HepG2 (cell line): ENCODE results near the gene SMAD3. TPM values are rescaled to one million over a fixed set of nuclear protein-coding genes. Genes with fewer than 3 reads are reported as not detected.
A peak's percentile ranks its signal among the peaks of the same experiment; 100 is the strongest.

Experiments used
- ATAC-seq: fragments of 200-7000 bp; cut with Tn5 transposase; 3 replicates; pipeline ENCODE4 v1.9.1; 2020; ENCODE audit warnings: mild to moderate bottlenecking, moderate library complexity
- BruUV-seq: library from RNA; stranded (reverse); fragments of 400-500 nt; replicated peaks from 2 replicates; lab custom pipeline; 2021; lab: Mats Ljungman, UMichigan
- CTCF ChIA-PET: fragments of 300-600 bp; formaldehyde crosslinking; extraction: SDS; loops from one replicate; lab custom pipeline; 2021; ENCODE audit warnings: low total read pairs, inconsistent platforms, low intra/inter-chr PET ratio; lab: Yijun Ruan, JAX
- POLR2A ChIA-PET: fragments of 350-600 bp; sonication (Branson Sonifier 250); formaldehyde crosslinking; loops from one replicate; lab custom pipeline; 2020; ENCODE audit warnings: antibody characterized with exemption, inconsistent platforms; lab: Yijun Ruan, JAX
- DNase-seq: peaks from one replicate; pipeline ENCODE4 v3.0.0-alpha.2; 2015; ENCODE audit warnings: low spot score
- FAIRE-seq: peaks from 3 replicates; lab custom pipeline; 2011; peaks lifted over from hg19 to GRCh38; lab: Jason Lieb, UNC
- H2AFZ ChIP-seq: one replicate; pipeline ENCODE4 v1.6.1; 2011; ENCODE audit warnings: low read length, inconsistent platforms
- H3K27ac ChIP-seq: fragments of 300-600 bp; 3 replicates; pipeline ENCODE4 v1.8.0; 2011; ENCODE audit warnings: mixed run types, mild to moderate bottlenecking, mixed read lengths, low read length, inconsistent platforms; ENCODE audit not compliant: insufficient read depth; ENCODE audit errors: extremely low read length
- H3K27me3 ChIP-seq, 2 experiments: fragments of 200-600 bp in 1 of 2; 2 replicates in 1 of 2; 3 replicates in 1 of 2; pipeline versions ENCODE4 v1.6.0 to v1.8.0; 2011; ENCODE audit warnings: low read length in 2 of 2, mild to moderate bottlenecking in 2 of 2, moderate library complexity in 2 of 2, inconsistent platforms in 1 of 2; ENCODE audit not compliant: insufficient read depth in 2 of 2, control insufficient read depth in 1 of 2
- H3K36me3 ChIP-seq, 2 experiments: fragments of 200-600 bp in 1 of 2; replicated peaks in 1 of 2; 2 replicates in 1 of 2; 3 replicates in 1 of 2; pipeline versions ENCODE4 v1.5.1 to v1.8.0; 2011; ENCODE audit warnings: low read length in 2 of 2, inconsistent platforms in 1 of 2; ENCODE audit not compliant: insufficient read depth in 2 of 2, control insufficient read depth in 1 of 2
- H3K4me1 ChIP-seq: 2 replicates; pipeline ENCODE4 v1.5.1; 2012; ENCODE audit warnings: low read length, inconsistent platforms; ENCODE audit not compliant: insufficient read depth
- H3K4me2 ChIP-seq: 2 replicates; pipeline ENCODE4 v1.6.0; 2011; ENCODE audit warnings: low read depth, low read length, inconsistent platforms
- H3K4me3 ChIP-seq, 3 experiments: fragments of 200-600 bp in 1 of 3; sonication (generic), shearing (Covaris generic) in 1 of 3; replicated peaks in 1 of 3; 2 replicates each; pipeline ENCODE4 v1.5.1; 2011 to 2016; ENCODE audit warnings: low read length in 3 of 3, inconsistent platforms in 2 of 3, low read depth in 2 of 3, mild to moderate bottlenecking in 2 of 3, control low read depth in 1 of 3, mixed read lengths in 1 of 3; ENCODE audit not compliant: insufficient read depth in 1 of 3
- H3K79me2 ChIP-seq: one replicate; pipeline ENCODE4 v1.6.1; 2011; ENCODE audit warnings: low read length, inconsistent platforms; ENCODE audit not compliant: insufficient read depth
- H3K9ac ChIP-seq: 2 replicates; pipeline ENCODE4 v1.6.0; 2011; ENCODE audit warnings: mild to moderate bottlenecking, low read depth, low read length, inconsistent platforms; ENCODE audit not compliant: insufficient read depth
- H3K9me3 ChIP-seq: 2 replicates; pipeline ENCODE4 v1.5.1; 2012; ENCODE audit warnings: mild to moderate bottlenecking, low read length
- H4K20me1 ChIP-seq: 2 replicates; pipeline ENCODE4 v1.6.0; 2011; ENCODE audit warnings: inconsistent platforms, mild to moderate bottlenecking, low read length, moderate library complexity; ENCODE audit not compliant: insufficient read depth
- AGO2 ChIP-seq: fragments of 200-400 bp; formaldehyde crosslinking; optimal IDR thresholded peaks from 2 replicates; pipeline ENCODE3; 2017; ENCODE audit warnings: mild to moderate bottlenecking, low read depth, low read length, moderate library complexity
- CREM ChIP-seq, 2 experiments: sonication (generic) in 1 of 2; formaldehyde crosslinking in 1 of 2; IDR thresholded peaks; 2 replicates each; pipeline versions ENCODE4 v1.4.0 to v1.6.1; 2016 to 2020; ENCODE audit warnings: antibody characterized with exemption in 1 of 2, mild to moderate bottlenecking in 1 of 2, missing genetic modification reagents in 1 of 2
- CTCF ChIP-seq: sonication (generic); formaldehyde crosslinking; IDR thresholded peaks from 2 replicates; pipeline ENCODE4 v1.5.0; 2020; ENCODE audit warnings: mild to moderate bottlenecking, missing genetic modification reagents, moderate library complexity
- JARID2 ChIP-seq: sonication (generic); formaldehyde crosslinking; IDR thresholded peaks from 2 replicates; pipeline ENCODE4 v1.8.1; 2023; ENCODE audit warnings: missing genetic modification reagents, inconsistent platforms; ENCODE audit not compliant: insufficient replicate concordance
- RBM22 ChIP-seq: fragments of 200-400 bp; formaldehyde crosslinking; optimal IDR thresholded peaks from 2 replicates; pipeline ENCODE3; 2017; ENCODE audit warnings: mild to moderate bottlenecking, low read length, moderate library complexity
- REPIN1 ChIP-seq: sonication (generic); formaldehyde crosslinking; IDR thresholded peaks from 2 replicates; pipeline ENCODE4 v1.8.0; 2022; ENCODE audit warnings: missing genetic modification reagents, low read depth, mild to moderate bottlenecking, borderline replicate concordance
- STAG1 ChIP-seq: sonication (generic); formaldehyde crosslinking; IDR thresholded peaks from 2 replicates; pipeline ENCODE4 v1.4.0; 2020; ENCODE audit warnings: missing genetic modification reagents
- WGBS: methylation state at CpG from one replicate; pipeline ENCODE4 v1.1.6; 2017; ENCODE audit warnings: low lambda C conversion rate; 5-methylcytosine and 5-hydroxymethylcytosine counted together
- in situ Hi-C: cut with HindIII; loops from 2 replicates; pipeline ENCODE4 v1.10.0; 2017; ENCODE audit warnings: low pct_unique_long_range_greater_than_20kb; ENCODE audit not compliant: extremely low pct_ligation_motif_present
- intact Hi-C: fragments of 100-400 bp; cut with micrococcal nuclease; formaldehyde crosslinking; loops from one replicate; pipeline ENCODE4 v1.10.0; 2022; ENCODE audit not compliant: unreplicated experiment
- polyA plus RNA-seq, 8 experiments: library from polyadenylated mRNA; depleted of rRNA in 3 of 8; stranded (reverse) in 7 of 8; unstranded in 1 of 8; fragments of >200 nt; fragmentation: Illumina TruSeq in 4 of 8; extraction: Trizol in 4 of 8; gene quantifications; 2 replicates each; pipeline versions ENCODE4 v1.2.1 to v1.2.3, GENCODE V29; 2011 to 2016; ENCODE audit warnings: low read depth in 4 of 8, missing spikeins in 1 of 8, mixed read lengths in 1 of 8; ENCODE audit not compliant: insufficient read depth in 1 of 8
- total RNA-seq, 5 experiments: library from RNA; depleted of rRNA; stranded (reverse); fragments of >200 nt; fragmentation: Illumina TruSeq; extraction: Trizol; gene quantifications; 2 replicates each; pipeline ENCODE4 v1.2.3, GENCODE V29; 2016; ENCODE audit warnings: low read depth in 1 of 5

The SMAD3 gene
- total and polyA plus RNA-seq, 2 of the 13 experiments (the other 11 are each of a cell fraction or from before 2014, with no cell fraction given), result 8.6 to 56.3 TPM

DNA sequence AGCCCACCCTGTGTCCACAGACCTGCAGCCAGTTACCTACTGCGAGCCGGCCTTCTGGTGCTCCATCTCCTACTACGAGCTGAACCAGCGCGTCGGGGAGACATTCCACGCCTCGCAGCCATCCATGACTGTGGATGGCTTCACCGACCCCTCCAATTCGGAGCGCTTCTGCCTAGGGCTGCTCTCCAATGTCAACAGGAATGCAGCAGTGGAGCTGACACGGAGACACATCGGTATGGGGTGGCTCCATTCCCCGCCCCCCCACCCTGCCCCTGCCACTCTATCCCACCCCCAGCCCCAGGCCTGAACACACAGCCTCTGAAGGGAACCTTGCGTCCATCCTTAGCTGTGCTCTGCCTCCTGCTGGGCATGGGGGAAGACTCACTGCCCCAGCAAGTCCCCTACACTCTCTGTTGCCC is 115.8 kb downstream of the SMAD3 start:
- 95% methylated on average over 4 of the region's 15 CpGs for WGBS
- no peak for DNase-seq
- H3K9ac ChIP-seq, result no peak overlapping the region
- no peaks in the 10 kb centered on the region for H3K79me2 ChIP-seq
- no peak overlapping the region for H2AFZ ChIP-seq
- TF ChIP-seq RBM22 (peak; percentile 41), CREM (IDR thresholded peaks at IDR 0.05) (no peak), CREM (CRISPR knock-in tag; IDR thresholded peaks at IDR 0.05) (no peak), STAG1 (CRISPR knock-in tag) (peak; percentile 34), AGO2 (peak; percentile 9), CTCF (CRISPR knock-in tag) (peak; percentile 39), REPIN1 (CRISPR knock-in tag) (no peak), JARID2 (CRISPR knock-in tag) (no peak)
- H4K20me1 ChIP-seq, result peaks cover 3% of the 10 kb centered on the region
- no peaks in the 10 kb centered on the region for H3K27me3 ChIP-seq
- H3K27ac ChIP-seq, result no peak overlapping the region
- no peak for FAIRE-seq
- in situ Hi-C loops (no loop called here), intact Hi-C loops (no loop called here)
- ChIA-PET POLR2A (no interaction called here), CTCF (no interaction called here)
- no peak for ATAC-seq
- no peak overlapping the region for H3K4me2 ChIP-seq
- peaks cover 36% of the 10 kb centered on the region for H3K4me1 ChIP-seq
- BruUV-seq, result no TSS peak
- no peak overlapping the region for H3K4me3 ChIP-seq
- H3K9me3 ChIP-seq, result no peaks in the 10 kb centered on the region
- H3K36me3 ChIP-seq, result peaks cover 30 to 67% of the 10 kb centered on the region in 2 experiments
